Measurements from ENCODE around the gene NUP153. TPM values are rescaled to one million over a fixed set of nuclear protein-coding genes. Genes with fewer than 3 reads are reported as not detected.

The NUP153 gene
- total and polyA plus RNA-seq, 2 of the 8 experiments (the other 6 are each of a cell fraction or from before 2014, with no cell fraction given): 47.0 to 84.8 TPM

- TF ChIP-seq CHD7 (IDR thresholded peaks at IDR 0.05; ENCODE audit: insufficient replicate concordance, low read length) (no peak), POLR2AphosphoS5 (IDR thresholded peaks at IDR 0.05; ENCODE audit: low read depth, low read length) (no peak), PHF8 (conservative IDR thresholded peaks at IDR 0.05; ENCODE audit: low read depth, low read length) (no peak), JUND (IDR thresholded peaks at IDR 0.05; ENCODE audit: low read length) (no peak), KDM4A (IDR thresholded peaks at IDR 0.05; ENCODE audit: low read depth, low read length, severe bottlenecking) (no peak), TEAD4 (IDR thresholded peaks at IDR 0.05; ENCODE audit: low read depth, low read length) (no peak), SIX5 (IDR thresholded peaks at IDR 0.05; ENCODE audit: low read depth, low read length) (no peak), NANOG (IDR thresholded peaks at IDR 0.05; ENCODE audit: insufficient read depth, low read depth, low read length, poor library complexity, severe bottlenecking) (no peak), TAF7 (optimal IDR thresholded peaks at IDR 0.05; ENCODE audit: borderline replicate concordance, low read depth, low read length) (no peak)
Measured at GRCh38 chr6:17709476-17709875, 2.8 kb upstream of the NUP153 start (continued).
